ENCODE results near the gene STAG1. TPM values are rescaled to one million over a fixed set of nuclear protein-coding genes. Genes with fewer than 3 reads are reported as not detected.

Gene STAG1
- total and polyA plus RNA-seq, 2 of the 13 experiments (the other 11 are each of a cell fraction or from before 2014, with no cell fraction given): 6.2 to 25.9 TPM

DNA sequence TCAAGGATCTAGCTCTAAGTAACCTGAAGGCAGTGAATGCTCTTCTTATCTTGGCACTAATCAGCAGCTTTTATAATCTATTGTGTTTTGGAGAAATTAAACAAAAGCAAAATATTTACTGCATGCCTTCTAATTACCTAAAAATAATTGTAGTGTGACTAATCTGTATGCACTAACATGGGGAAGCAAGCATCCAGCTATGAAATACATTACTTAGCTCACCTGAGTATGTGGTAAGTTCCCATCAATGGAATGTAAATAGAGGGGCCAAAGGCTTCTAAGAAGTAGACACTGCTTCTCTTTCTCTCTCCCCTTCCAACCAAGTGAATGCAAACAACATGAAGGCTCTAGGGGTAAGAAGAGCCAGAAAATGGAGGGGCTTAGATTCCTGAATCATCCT is 165.6 kb downstream of the STAG1 start (continued):
- TF ChIP-seq ZNF574 (CRISPR knock-in tag; IDR thresholded peaks at IDR 0.05): no peak
- TF ChIP-seq PHF20 (CRISPR knock-in tag; IDR thresholded peaks at IDR 0.05): no peak
- 0 out of 2 replicates have a peak, but pooled peaks have one; percentile 25 for TF ChIP-seq GFI1 (CRISPR knock-in tag; IDR thresholded peaks at IDR 0.05; ENCODE audit: borderline replicate concordance)
- no peak for TF ChIP-seq FOSL1 (CRISPR knock-in tag; IDR thresholded peaks at IDR 0.05; ENCODE audit: borderline replicate concordance)
- no peak for TF ChIP-seq ZNF503 (CRISPR knock-in tag; IDR thresholded peaks at IDR 0.05)
- TF ChIP-seq KDM1A (CRISPR knock-in tag; IDR thresholded peaks at IDR 0.05): 0 out of 2 replicates have a peak, but pooled peaks have one; percentile 31
- TF ChIP-seq ZSCAN12 (CRISPR knock-in tag; IDR thresholded peaks at IDR 0.05): no peak
- no peak for TF ChIP-seq FOXA1 (IDR thresholded peaks at IDR 0.05)
- TF ChIP-seq FOXA1 (CRISPR knock-in tag; IDR thresholded peaks at IDR 0.05): peak; percentile 89
- TF ChIP-seq TGIF2 (CRISPR knock-in tag; IDR thresholded peaks at IDR 0.05): no peak
- TF ChIP-seq CREB1 (IDR thresholded peaks at IDR 0.05): no peak
- peak; percentile 49; the same call in 1 of the 2 replicates for TF ChIP-seq CREB1 (CRISPR knock-in tag; IDR thresholded peaks at IDR 0.05)
- TF ChIP-seq RFXAP (CRISPR knock-in tag; IDR thresholded peaks at IDR 0.05; ENCODE audit: borderline replicate concordance): no peak
- TF ChIP-seq, protein P1, sequence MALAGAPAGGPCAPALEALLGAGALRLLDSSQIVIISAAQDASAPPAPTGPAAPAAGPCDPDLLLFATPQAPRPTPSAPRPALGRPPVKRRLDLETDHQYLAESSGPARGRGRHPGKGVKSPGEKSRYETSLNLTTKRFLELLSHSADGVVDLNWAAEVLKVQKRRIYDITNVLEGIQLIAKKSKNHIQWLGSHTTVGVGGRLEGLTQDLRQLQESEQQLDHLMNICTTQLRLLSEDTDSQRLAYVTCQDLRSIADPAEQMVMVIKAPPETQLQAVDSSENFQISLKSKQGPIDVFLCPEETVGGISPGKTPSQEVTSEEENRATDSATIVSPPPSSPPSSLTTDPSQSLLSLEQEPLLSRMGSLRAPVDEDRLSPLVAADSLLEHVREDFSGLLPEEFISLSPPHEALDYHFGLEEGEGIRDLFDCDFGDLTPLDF (CRISPR knock-in tag; IDR thresholded peaks at IDR 0.05): no peak
- no peak for TF ChIP-seq FOXP1 (IDR thresholded peaks at IDR 0.05)
- TF ChIP-seq FOXP1 (CRISPR knock-in tag; IDR thresholded peaks at IDR 0.05): 0 out of 2 replicates have a peak, but pooled peaks have one; percentile 12
- TF ChIP-seq ISX (CRISPR knock-in tag; conservative IDR thresholded peaks at IDR 0.05): no peak
- no peak for TF ChIP-seq ATF6 (CRISPR knock-in tag; conservative IDR thresholded peaks at IDR 0.05)
- TF ChIP-seq, protein P2, sequence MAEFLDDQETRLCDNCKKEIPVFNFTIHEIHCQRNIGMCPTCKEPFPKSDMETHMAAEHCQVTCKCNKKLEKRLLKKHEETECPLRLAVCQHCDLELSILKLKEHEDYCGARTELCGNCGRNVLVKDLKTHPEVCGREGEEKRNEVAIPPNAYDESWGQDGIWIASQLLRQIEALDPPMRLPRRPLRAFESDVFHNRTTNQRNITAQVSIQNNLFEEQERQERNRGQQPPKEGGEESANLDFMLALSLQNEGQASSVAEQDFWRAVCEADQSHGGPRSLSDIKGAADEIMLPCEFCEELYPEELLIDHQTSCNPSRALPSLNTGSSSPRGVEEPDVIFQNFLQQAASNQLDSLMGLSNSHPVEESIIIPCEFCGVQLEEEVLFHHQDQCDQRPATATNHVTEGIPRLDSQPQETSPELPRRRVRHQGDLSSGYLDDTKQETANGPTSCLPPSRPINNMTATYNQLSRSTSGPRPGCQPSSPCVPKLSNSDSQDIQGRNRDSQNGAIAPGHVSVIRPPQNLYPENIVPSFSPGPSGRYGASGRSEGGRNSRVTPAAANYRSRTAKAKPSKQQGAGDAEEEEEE (CRISPR knock-in tag; IDR thresholded peaks at IDR 0.05; ENCODE audit: borderline replicate concordance): no peak
- TF ChIP-seq, protein P3, sequence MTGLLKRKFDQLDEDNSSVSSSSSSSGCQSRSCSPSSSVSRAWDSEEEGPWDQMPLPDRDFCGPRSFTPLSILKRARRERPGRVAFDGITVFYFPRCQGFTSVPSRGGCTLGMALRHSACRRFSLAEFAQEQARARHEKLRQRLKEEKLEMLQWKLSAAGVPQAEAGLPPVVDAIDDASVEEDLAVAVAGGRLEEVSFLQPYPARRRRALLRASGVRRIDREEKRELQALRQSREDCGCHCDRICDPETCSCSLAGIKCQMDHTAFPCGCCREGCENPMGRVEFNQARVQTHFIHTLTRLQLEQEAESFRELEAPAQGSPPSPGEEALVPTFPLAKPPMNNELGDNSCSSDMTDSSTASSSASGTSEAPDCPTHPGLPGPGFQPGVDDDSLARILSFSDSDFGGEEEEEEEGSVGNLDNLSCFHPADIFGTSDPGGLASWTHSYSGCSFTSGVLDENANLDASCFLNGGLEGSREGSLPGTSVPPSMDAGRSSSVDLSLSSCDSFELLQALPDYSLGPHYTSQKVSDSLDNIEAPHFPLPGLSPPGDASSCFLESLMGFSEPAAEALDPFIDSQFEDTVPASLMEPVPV (CRISPR knock-in tag; IDR thresholded peaks at IDR 0.05): no peak
- TF ChIP-seq ZNF775 (CRISPR knock-in tag; IDR thresholded peaks at IDR 0.05; ENCODE audit: borderline replicate concordance): no peak

Data from HepG2 (cell line).